ENCODE measurements around the gene NR5A1.

NR5A1 gene

GRCh38 chr9:124506931-124507879 lies at the start of gene NR5A1:
NR5A1 (minus strand) TSS chr9:124507399; CDS start chr9:124503395, 4,004 bp downstream.
- DNase-seq (ENCODE audit: low spot score): no peak

DNA sequence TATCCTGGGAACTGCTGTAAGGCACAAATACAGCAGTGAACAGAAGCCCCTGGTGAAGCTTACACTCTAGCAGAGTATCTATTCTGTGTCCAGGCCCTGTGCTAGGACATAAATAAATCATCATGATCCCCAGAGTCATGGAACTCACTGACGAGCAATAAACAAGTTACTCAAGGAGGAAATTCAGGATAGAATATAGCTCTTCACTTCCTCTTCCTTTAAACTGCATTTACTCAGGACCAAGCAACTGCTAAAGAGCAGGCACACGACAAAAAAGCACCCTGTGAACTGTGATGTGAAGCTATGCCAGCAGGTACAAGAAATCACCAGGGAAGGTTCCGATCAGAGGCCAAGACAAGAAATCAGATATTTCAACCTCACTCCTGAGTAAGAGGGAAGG lies 47.8 kb upstream of the NR5A1 start:
- no peak for DNase-seq (ENCODE audit: low spot score)

- DNase-seq (ENCODE audit: low spot score): no peak
These were observed 46.5 kb upstream of the NR5A1 start for GRCh38 chr9:124553738-124554137.

GRCh38 chr9:124552273-124552605 lies 45.0 kb upstream of the NR5A1 start:
- DNase-seq (ENCODE audit: low spot score): no peak

DNA sequence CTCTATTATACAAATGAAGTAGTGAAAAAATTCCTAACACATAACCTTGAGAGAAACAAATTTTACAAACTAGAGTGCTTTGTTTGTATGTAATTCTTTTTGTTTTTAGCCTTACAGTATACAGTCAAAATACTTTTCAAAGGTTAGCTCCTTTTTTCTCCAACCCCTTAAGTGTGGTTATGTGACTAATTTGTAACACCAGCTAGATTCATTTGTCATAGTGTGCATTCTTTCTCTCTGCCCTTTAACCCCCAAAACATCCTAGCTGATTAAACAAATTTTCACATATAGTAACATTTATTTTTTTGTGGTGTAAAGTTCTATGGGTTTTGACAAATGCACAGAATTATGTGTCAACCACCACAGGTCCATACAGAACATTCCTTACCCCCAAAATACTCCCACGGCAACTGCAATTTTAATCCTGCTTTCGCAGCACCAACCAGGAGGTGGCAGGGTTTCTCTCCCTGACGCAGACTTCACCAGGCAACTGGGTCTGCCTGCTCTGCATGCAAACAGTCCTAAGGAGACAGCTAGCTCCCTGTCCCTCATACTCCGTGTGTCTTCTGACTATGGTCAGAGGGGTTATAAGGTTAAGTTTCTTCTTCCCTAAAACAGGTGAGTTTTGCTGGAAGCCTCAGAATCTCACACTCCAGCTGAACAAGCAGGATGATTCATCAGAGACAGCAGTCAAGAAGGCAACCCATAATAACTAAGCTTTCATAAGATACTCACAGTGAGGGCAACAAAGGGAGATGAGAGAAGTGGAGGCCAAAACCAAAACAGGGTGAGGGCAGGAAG lies 44.5 kb upstream of the NR5A1 start:
- DNase-seq (ENCODE audit: low spot score): peak; percentile 69

- no peak for DNase-seq (ENCODE audit: low spot score)
These were observed 42.9 kb upstream of the NR5A1 start for GRCh38 chr9:124550072-124550471.

- no peak for DNase-seq (ENCODE audit: low spot score)
These were observed 41.8 kb upstream of the NR5A1 start for GRCh38 chr9:124549016-124549415.

DNA sequence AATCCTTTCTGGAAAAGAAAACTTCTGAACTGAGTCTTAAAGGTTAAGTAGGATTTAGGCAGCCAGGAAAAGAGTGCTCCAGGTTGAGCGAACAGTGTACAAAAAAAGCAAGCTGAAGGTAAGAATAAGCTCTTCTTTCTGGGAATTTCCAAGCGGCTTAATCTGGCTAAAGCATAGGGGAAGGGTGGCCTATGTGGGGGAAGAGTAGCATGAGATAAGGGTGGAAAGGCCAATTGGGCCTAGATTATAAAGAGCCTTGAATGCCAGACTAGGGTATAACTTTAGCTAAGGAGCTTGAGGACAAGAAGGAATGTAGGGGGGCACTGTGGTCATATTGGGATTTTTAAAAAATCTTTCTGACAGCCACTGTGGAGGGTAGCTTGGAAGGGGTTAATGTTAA lies 37.3 kb upstream of the NR5A1 start:
- no peak for DNase-seq (ENCODE audit: low spot score)

GRCh38 chr9:124541824-124542223 lies 34.6 kb upstream of the NR5A1 start:
- no peak for DNase-seq (ENCODE audit: low spot score)

DNA sequence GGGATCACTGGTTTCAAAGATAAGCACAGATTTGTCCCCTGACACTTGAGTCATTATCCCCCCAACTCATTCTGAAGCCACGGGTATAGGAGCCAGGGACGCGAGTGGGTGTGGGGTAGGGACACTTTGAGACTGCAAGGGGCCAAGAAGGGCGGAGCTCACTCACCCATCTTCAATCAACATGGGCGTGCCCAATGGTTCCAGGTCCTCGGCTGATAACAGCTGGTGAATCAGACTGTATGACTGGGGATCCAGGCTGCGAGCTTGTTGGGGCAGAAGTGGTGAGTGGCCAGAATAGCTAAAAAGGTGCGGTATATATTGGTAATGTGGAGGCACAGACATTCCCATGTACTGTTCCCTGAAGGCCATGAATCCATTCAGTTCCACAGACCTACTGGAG lies 30.7 kb upstream of the NR5A1 start:
- no peak for DNase-seq (ENCODE audit: low spot score)

- DNase-seq (ENCODE audit: low spot score): no peak
These were observed 28.6 kb upstream of the NR5A1 start for GRCh38 chr9:124535846-124536245.

DNA sequence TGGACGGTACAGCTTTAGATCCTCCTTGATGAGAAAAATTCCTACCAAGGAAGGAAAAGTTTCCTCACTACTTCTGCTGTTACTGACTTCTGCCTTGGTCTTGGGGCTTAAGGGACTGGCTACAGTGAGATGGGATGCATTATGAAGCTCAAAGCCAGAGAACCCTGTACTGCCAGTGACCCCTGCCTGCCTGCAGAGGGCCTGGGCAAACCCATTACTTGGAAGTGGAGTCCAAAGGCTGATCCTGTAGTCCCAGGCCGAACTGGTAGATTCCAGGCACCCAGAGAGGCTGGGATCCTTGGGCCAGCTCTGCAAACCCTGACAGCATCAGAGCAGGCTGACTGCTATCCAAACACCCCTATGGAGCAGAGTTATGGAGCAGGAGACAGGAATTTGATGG lies 25.7 kb upstream of the NR5A1 start:
- DNase-seq (ENCODE audit: low spot score): no peak

DNA sequence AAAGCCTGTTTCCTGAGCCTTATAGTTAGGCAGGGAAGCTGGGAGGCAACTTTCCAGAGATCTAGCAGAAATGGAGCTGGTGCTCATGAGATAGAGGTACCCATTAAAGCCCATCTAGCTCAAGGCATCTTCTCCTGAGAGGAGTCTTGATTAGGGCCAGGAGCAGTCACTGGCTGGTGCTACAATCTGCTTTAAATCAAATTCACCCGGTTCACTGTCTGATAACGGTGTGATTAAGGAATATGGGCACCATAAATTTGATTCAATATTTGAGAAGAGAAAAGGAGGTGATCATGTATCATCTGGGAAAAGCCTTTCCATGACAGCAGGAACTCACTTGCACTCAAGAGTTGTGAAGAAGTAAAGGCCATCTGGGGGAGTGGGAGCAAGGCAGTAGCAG lies 23.9 kb upstream of the NR5A1 start:
- DNase-seq (ENCODE audit: low spot score): no peak

DNA sequence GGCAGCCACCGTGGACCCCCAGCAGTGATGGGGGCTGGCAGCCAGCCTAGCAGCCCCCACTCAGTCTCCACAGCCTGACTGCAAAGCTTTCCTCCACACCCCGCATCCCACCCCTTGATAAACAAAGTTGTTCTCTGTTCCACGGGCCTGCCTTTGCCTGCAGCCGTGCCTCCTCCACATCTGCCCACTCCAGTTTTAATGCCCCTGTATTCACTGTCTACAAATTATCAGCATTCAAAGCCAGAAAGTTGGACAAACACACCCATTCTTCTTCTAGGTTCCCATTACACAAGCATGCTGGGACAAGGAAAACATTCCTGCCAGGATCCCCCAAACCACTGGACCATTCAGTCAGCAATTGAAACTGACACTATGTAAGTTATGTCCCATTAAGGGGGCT lies 23.0 kb upstream of the NR5A1 start:
- no peak for DNase-seq (ENCODE audit: low spot score)

DNA sequence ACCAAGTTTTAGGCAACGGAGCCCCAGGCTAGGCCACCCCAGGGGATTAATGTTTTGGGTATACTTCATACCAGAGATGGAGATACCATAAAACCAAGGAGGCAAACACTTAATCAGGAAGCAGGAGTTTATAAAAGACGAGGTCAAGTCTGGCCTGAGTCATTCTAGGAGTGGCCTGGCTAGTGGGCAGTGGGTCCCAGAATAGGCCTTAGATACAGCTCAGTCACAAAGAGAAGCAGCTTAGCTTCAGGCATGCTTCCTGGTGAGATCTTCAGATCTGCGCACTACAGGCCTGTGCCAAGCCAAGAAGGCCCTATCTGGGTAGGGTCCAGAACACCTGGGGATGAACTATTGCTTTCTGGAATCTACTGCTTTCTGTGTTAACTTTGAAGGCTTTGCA lies 20.6 kb upstream of the NR5A1 start:
- no peak for DNase-seq (ENCODE audit: low spot score)

GRCh38 chr9:124526174-124526573 lies 19.0 kb upstream of the NR5A1 start:
- no peak for DNase-seq (ENCODE audit: low spot score)

DNA sequence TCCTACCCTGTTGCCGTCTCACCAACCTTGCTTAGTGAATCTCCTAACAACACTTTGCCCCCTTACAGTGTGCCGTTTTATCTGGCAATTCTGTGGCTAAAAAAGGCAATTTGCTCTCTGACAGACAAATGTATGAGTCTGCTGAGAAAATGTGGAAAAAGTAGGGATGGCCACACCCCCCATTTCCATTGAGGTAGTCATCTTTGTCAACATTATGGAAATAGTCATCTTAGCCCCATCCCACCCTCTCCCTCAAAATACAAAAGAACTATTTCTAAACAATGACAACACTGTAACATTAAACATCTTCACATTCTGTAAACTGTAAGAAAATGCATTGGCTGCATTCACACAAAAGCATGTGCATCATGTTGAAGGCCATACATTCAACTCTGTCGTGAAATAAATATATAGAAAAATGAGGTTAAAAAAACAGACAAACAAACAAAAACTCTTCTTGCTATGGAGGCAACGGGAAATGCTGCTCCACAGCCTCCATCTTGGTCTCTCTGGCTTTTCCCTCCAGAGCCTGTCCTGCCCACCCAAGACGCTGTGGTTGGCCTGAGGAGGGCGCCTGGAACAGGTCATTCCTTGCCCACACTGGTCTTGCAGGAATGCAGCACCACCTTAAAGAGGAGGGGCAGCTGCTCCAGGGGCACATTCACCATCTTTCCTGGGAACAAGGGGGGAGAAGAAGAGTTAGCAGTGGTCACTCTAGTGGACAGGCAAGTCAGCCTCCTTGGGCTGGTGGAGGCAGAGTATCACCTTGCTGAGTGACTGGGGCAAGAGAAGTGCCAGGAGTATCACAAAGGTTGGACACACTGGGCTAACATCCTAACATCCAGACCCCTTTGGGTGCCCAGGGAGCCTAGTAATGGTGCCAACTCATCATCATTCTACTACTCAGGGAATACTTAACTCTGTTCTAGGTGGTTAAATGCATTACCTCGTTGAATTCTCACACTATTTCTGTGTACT lies 15.2 kb upstream of the NR5A1 start:
- DNase-seq (ENCODE audit: low spot score): no peak

DNA sequence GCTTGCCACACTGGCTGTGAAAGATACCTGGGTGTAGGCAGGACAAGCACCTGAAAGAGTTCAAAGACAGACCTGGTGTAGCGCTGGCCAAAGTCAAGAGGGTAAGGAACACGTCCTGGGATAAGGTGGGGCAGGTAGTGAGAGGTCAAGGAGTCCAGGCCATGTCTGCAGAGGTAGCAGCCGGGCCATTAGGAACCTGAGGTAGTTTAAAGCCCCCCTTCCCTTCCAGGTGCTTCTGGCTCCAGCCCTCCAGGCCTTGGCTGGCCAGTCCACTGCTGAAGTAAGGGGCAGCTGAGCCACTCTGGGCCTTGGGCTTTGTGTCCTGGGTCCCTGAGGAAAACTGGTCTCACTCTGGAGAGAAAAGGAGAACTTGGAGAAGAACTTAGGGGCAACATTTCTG lies 13.9 kb upstream of the NR5A1 start:
- no peak for DNase-seq (ENCODE audit: low spot score)

- DNase-seq (ENCODE audit: low spot score): no peak
These were observed 13.0 kb upstream of the NR5A1 start for GRCh38 chr9:124520206-124520596.

DNA sequence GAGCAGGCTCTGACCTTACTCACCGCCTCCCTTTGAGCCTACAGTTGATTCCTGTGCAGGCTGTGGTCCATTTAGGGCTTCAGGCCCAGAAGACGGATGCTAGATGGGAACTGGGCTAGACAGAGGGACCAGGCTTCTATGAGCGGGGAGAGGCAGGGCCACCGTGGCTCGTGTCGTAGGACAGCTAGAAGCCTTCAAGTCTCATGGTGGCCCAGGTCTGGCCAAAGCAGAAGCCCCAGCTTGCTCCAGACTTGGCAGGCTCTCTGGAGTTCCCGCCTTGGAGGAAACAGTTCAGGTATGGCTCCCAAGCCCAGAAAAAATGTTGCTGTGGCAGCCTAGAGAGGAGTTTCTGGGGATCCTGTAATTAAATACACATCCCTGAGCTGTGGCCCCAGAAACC lies 10.9 kb upstream of the NR5A1 start:
- no peak for DNase-seq (ENCODE audit: low spot score)

- DNase-seq (ENCODE audit: low spot score): no peak
These were observed 10.4 kb upstream of the NR5A1 start for GRCh38 chr9:124517600-124517999.

GRCh38 chr9:124514874-124515273 lies 7.7 kb upstream of the NR5A1 start:
- no peak for DNase-seq (ENCODE audit: low spot score)
